ENCODE results near the gene RPS6KA2. TPM values are rescaled to one million over a fixed set of nuclear protein-coding genes. Genes with fewer than 3 reads are reported as not detected.
"Not testable (repeated sequence)": the region's sequence is repeated elsewhere in the genome, so short reads cannot be mapped to it uniquely, and the experiment has no call there.

Gene RPS6KA2
- total RNA-seq, 1 donor from 2014 or later: 166 TPM

- no peak for DNase-seq
Measured at GRCh38 chr6:166551754-166552495, 75.1 kb downstream of the RPS6KA2 start.

GRCh38 chr6:166546653-166547052 is 80.4 kb downstream of the RPS6KA2 start:
- no peak for DNase-seq

DNA sequence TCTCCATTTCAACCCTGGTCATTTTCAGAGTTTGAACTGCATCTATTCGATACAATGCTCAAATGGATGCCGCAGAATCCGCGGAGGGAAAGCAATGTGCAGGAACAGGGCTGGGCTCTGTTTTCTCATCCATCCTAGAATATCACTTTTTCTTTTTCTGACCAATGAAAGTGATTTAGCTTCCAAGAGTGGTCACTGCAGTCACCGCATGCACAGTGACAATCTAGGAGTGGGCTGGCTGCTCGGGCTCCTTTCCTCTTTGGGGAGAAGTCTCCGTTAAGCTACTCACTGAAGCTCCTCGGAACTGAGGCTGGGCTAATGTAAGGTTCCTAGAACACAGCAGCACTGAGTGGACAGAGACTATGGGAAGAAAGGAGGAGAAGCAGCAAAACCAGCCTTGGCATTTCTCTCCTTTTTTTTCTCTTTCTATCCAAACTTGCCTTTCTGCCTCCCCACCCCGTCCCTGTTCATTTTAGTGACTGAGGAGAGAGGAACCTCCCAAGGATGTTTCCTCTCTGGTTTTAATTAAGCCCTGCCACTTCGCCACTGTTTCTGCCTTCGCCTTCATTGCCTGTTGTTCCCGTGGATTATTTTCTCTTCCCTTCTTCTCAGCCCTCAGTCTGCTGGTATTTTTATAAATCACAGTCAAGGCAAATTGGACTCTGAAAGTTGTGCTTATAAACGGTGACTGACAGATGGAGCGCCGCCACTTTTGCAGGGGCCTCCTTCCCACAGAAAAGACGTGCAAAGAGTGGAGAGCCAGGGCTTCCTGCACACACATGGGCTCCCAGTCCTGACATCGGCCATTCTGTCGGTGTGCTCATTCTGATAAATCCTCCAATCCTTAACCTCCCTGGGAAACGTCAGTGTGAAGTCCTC is 81.7 kb downstream of the RPS6KA2 start:
- no peak for DNase-seq

DNA sequence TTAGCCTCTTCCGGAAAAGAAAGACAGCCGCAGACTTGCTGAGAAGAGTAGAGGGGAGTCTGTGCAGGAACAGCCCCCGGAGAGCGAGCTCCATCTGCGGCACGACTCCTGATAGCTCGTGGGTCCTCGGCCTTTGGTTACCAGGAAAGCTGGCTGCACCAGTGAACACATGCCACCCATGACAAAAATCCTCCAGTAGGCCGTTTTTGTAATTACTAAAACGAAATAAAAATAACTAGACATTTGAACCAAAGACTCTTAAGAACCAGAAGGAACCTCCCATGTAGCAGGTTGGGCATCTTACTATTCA is 82.8 kb downstream of the RPS6KA2 start:
- DNase-seq: no peak

DNA sequence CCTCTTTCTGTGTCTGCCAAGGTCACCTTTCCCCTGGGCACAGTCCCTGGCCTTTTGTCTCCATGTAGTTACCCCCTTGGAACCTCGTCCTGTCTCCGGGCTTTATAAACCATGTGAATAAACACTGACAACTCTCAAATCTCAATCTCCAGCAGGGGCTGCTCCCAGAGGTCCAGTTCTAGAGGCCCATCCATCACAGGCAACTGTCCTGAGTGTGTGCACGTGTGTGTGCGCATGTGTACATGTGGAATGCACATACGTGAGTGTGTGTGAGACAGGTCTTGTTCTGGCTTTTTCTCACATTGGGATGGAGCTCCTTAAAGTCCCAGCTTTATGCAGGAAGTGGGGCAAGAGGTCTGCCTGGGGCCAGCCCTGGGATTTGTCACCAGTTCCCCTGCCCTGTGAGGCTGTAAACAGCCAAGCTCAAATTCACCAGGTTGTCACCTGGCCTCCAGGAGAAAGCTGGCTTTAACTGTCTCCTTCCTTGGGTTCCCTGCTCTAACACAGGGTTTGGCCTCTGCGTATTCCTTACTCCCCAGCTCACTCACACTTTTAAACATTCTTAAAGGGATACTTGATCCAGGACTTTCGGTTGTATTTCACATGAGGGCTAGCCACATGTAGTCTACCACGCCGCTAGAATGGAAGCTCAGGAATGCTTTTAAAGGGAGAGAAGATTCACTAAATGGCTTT is 83.3 kb downstream of the RPS6KA2 start:
- no peak for DNase-seq

GRCh38 chr6:166542580-166542912 is 84.5 kb downstream of the RPS6KA2 start:
- DNase-seq: peak; percentile 64

DNA sequence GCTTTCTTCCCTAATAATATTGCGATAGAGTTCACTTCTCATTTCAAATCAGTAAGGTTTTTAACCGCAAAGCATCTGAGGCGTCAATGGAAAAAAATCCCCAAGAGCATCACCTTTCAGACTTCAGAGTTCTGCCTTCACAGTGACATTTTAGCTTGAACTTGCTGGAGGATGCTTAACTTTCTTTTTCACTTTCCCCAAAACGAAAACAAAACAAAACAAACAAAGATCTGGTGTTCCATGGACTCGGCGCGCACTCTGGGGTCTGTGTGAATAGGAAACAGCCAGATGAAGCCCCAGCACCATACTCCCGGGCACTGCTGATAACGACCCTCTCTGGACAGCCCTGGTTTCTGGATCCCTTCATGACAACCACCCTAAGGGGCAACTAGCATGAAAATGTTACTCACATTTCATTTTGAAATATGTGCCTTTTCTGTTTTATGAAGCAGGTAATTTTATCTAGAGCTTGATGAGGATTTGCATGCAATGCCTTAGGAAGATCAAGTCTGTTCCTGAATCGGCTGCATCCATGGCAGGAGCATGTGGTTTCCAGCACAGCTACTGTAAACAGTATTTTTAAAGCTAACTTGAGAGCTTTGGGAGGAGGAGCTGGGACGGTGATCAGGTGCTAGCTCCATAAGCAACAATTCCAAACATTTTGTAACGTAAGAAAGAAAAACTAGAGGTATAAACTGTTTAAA is 85.0 kb downstream of the RPS6KA2 start:
- DNase-seq: no peak

- no peak for DNase-seq
Measured at GRCh38 chr6:166541366-166541765, 85.7 kb downstream of the RPS6KA2 start.

- DNase-seq: peak; percentile 78
Measured at GRCh38 chr6:166540631-166541331, 86.3 kb downstream of the RPS6KA2 start.

GRCh38 chr6:166539543-166539942 is 87.5 kb downstream of the RPS6KA2 start:
- no peak for DNase-seq

DNA sequence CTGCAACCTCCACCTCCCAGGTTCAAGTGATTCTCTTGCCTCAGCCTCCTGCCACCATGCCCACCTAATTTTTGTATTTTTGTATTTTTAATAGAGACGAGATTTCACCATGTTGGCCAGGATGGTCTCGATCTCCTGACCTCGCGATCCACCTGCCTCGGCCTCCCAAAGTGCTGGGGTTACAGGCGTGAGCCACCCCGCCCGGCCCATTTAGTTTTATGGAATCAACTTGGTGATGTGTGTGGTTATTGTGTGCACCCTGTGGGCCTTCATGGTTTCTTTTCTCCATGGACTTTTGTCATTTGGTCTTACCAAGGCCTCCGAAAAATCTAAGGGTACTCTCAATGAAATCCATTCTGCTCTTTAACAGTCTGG is 88.1 kb downstream of the RPS6KA2 start:
- not testable (repeated sequence) for DNase-seq

DNA sequence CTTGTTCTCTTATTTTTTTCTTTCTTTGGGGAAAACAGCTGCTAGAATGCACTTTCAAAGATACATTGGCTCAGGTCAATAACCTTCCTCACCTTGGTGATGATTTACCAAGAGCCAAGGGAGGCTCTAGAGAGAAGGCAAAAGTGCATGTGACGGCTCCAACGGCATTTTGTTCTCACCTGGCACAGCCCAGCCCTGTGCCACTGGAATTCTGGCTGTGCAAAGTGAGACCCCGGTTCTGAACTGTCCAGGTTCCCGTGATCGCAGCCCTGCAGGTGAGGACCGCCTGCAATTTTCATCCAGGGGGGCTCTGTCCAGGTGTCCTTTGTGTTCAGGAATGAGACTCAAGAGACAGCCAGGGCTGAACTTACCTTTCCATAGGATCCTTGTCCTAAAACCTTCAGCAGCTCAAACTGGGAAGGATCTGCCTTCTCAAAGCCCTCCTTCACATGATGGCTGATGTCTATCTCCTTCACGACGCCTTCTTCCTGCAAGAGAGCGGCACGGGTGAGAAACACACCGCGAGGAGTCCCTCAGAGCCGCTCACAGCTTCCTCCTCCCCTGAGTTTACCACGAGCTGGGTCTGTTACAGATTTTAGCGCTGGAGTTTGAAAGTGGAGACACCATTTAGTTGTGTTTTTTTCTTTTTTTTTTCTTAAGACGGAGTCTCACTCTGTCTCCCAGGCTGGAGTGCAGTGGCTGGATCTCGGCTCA is 88.6 kb downstream of the RPS6KA2 start:
- DNase-seq: no peak

DNA sequence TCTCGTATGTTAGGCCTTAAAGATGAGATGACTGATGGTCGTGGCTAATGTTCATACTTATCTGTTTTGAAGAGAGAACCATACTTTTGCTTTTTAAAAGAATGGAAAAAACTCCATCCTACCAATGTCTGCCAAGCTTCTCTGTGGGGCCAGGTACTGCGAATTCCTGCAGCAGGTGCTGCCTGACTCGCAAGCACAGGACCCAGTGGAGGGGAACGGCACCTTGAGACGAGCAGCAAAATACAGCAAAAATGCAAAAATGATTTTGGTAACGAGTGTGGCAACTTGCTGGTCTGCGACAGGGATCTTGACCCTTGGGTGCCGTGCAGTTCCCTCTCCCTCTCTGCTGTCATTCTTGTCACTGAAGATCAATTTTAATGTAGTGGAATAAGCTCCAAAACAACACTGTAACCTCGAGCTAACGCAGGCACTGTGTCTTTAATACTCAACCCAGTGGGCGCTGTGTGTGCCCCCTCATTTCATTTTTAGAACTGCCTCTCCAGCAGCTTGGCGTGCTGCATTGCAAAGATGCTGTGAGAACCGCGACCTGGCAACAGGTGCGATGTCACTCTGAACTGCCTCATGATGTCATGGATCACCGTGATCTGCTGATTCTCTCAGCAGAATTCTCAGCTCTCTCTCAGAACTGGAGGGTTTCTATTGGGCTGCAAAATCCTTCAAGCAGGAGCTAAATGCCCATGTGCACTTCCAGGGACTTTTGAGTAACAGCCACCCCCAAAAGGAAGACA is 92.2 kb downstream of the RPS6KA2 start:
- no peak for DNase-seq

DNA sequence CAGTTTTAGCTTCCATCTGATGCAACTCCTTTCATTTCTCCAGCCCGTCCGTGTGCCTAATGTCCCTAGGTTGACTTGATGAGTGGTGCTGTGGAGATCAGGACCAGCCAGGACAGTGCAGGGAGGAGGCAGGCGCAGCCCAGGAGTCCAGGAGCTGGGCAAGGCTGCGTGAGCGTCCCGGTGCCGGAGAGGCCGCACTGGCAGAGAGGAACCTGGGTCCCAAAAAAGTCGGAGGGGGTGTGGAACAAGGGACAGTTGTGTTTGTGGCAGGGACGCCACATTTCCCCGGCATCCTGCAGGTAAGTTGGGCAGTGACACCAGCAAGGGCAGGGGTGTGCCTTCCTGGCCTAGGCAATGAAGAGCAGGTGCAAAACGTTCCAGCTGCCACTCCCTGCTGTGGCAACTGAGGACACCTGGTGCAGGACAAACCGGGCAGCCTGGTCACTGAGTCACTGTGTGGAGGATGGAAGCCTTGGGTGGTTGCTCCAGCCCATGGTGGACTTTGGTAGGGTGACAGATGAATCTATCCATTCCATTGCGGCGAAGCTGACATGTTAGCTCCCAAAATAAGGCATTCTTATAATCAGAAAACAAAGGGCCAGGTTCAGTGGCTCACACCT is 93.7 kb downstream of the RPS6KA2 start:
- DNase-seq: no peak

- DNase-seq: no peak
Measured at GRCh38 chr6:166532302-166532701, 94.7 kb downstream of the RPS6KA2 start.

DNA sequence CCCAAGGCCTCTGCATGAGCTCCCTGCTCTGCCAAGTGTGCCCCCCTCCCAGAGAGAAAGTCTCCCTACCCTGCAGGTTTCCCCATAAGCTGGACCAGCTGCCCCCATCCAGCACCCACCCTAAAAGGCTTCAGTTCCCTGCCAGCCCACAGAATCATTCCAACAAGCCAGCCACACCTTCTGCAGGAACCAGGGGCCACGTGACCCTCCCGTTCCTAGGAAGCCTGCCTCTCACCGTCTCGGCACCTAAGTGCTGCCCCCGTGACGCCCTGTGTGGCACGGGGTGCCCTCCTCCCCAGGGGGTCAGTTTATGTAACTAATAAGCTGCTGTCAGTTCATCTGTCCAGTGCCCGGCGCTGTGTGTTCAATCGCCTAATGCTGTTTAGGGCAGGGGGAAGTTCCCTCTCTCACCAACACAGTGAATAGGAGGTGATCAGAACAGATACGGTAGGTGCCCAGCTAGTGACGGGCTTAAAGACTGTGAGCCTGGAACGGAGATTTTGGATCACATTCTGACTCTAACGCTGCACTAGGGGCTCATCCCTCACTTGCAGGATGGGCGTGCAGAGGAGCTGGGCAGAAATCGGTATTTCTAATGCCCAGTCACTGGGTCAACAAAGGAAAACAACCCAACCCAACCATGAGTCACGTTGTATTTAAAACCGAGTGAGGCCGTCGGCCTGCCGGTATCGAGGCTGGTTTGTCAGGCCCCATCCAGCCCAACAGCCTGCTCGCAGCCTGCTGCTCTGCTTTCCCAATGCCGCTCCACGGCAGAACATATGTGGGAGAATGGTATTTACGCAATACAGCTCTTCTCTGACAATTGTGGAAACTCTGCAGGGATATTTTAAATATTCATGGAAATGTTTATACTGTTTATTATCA is 96.6 kb downstream of the RPS6KA2 start:
- DNase-seq: no peak

DNA sequence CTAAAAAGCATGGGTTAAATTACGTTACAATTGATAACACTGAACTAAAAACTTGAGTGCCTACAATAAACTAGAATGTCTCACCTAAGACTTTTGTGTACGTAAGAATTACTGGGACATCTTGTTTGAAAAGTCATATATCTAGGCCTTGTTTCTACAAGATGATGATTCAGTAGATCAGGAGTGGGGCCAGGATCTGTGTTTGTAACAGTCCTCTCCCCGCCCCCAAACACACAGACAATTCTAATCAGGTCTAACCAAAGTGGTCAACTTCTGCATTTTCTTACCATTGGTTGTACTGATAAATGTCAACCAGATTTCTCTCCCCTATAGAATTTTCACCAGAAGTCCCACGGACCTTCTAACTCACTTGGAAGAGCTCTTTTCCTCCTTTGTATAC is 97.5 kb downstream of the RPS6KA2 start:
- DNase-seq: no peak

- DNase-seq: not testable (repeated sequence)
Measured at GRCh38 chr6:166529058-166529457, 98.0 kb downstream of the RPS6KA2 start.

DNA sequence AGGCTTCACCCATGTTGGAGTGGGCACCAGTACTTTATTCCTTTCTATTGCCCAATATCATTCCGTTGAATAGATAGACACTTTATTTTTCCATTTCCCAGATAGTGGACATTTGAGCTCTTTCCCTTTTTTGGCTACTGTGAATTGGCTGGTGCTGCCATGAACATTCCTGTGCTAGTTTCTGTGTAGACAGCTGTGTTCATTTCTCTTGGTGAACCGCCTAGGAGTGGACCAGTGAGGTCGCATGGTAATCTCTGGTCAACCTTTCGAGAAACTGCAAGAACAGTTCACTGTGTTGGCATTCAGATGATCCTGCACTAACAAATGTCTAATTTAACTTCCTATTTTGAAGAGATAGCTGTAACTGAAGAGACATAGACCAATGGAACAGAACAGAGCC is 99.2 kb downstream of the RPS6KA2 start:
- DNase-seq: no peak

All from dermis blood vessel endothelial cell (primary cell).